ENCODE data around the gene TMEM200C.

The TMEM200C gene

GRCh38 chr18:5914951-5915350 lies 19.6 kb upstream of the TMEM200C start:
- Histone ChIP-seq H3K27ac (no peak overlapping the region), H4K20me1 (no peaks in the 10 kb centered on the region), H3K36me3 (no peaks in the 10 kb centered on the region), H3K9me3 (no peaks in the 10 kb centered on the region), H3K4me2 (no peak overlapping the region), H3K9ac (no peak overlapping the region), H3K27me3 (no peaks in the 10 kb centered on the region), H3K4me1 (no peaks in the 10 kb centered on the region), H3K4me3 (no peak overlapping the region)
- TF ChIP-seq Cebpa-rat (IDR thresholded peaks at IDR 0.05), result no peak

DNA sequence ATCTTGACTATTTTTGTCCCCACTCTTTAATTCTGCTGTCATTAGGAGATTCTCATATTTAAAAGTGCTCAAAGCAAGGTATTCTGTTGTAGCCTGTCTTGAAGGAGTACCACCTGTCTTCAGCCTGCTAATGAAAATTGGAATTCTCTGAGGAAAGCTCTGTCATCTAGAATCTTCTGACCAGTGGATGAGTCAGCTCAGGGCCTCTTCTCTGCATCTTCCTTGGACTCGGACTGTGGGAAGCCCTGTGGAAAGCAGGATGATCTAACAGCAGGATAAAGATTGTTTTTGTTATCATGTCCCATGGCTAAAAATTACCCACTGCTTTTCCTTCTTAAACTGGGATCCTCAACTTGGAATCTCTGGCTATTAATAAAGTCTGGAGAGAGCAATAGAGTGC lies 18.7 kb upstream of the TMEM200C start:
- no peaks in the 10 kb centered on the region for H3K27me3 ChIP-seq
- no peaks in the 10 kb centered on the region for H3K4me1 ChIP-seq
- no peaks in the 10 kb centered on the region for H3K36me3 ChIP-seq
- no peak overlapping the region for H3K27ac ChIP-seq
- H3K9ac ChIP-seq, result no peak overlapping the region
- no peaks in the 10 kb centered on the region for H3K9me3 ChIP-seq
- TF ChIP-seq Cebpa-rat (IDR thresholded peaks at IDR 0.05), result no peak
- H3K4me2 ChIP-seq, result no peak overlapping the region
- H3K4me3 ChIP-seq, result no peak overlapping the region
- no peaks in the 10 kb centered on the region for H4K20me1 ChIP-seq

GRCh38 chr18:5912566-5912965 lies 17.2 kb upstream of the TMEM200C start:
- Histone ChIP-seq H3K4me3 (no peak overlapping the region), H3K36me3 (no peaks in the 10 kb centered on the region), H3K9ac (no peak overlapping the region), H4K20me1 (no peaks in the 10 kb centered on the region), H3K4me2 (no peak overlapping the region), H3K4me1 (no peaks in the 10 kb centered on the region), H3K27ac (no peak overlapping the region), H3K27me3 (no peaks in the 10 kb centered on the region), H3K9me3 (no peaks in the 10 kb centered on the region)
- TF ChIP-seq Cebpa-rat (IDR thresholded peaks at IDR 0.05), result no peak

DNA sequence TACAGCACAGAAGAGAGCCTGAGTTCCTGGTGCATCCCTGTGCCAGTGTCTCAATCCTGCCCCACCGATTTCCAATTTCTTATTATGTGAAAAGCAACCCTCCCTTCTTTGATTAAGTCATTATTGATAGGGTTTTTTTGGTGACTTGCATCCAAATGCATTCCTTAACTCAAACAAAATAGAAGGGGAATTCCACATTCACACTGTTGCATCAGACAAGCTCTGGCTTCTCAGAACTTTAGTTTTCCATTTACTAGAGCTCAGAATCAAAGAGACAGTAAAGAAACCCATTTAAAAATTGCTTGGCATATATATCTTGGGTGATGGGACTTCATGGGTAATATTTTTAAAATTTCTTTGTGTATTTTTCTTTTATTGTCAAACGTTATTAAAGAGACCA lies 13.8 kb upstream of the TMEM200C start:
- no peak for TF ChIP-seq Cebpa-rat (IDR thresholded peaks at IDR 0.05)
- no peak overlapping the region for H3K27ac ChIP-seq
- H3K27me3 ChIP-seq, result no peaks in the 10 kb centered on the region
- H3K4me3 ChIP-seq, result no peak overlapping the region
- H3K36me3 ChIP-seq, result no peaks in the 10 kb centered on the region
- no peak overlapping the region for H3K4me2 ChIP-seq
- no peak overlapping the region for H3K9ac ChIP-seq
- H3K9me3 ChIP-seq, result no peaks in the 10 kb centered on the region
- no peaks in the 10 kb centered on the region for H3K4me1 ChIP-seq
- no peaks in the 10 kb centered on the region for H4K20me1 ChIP-seq

GRCh38 chr18:5903386-5903785 lies 8.1 kb upstream of the TMEM200C start:
- no peak overlapping the region for H3K4me3 ChIP-seq
- no peaks in the 10 kb centered on the region for H3K4me1 ChIP-seq
- no peaks in the 10 kb centered on the region for H4K20me1 ChIP-seq
- H3K9ac ChIP-seq, result no peak overlapping the region
- no peak overlapping the region for H3K27ac ChIP-seq
- H3K9me3 ChIP-seq, result no peaks in the 10 kb centered on the region
- no peaks in the 10 kb centered on the region for H3K27me3 ChIP-seq
- no peak overlapping the region for H3K4me2 ChIP-seq
- H3K36me3 ChIP-seq, result no peaks in the 10 kb centered on the region
- TF ChIP-seq Cebpa-rat (IDR thresholded peaks at IDR 0.05), result no peak

GRCh38 chr18:5900262-5900661 lies 4.9 kb upstream of the TMEM200C start:
- no peak overlapping the region for H3K4me3 ChIP-seq
- H4K20me1 ChIP-seq, result no peaks in the 10 kb centered on the region
- no peaks in the 10 kb centered on the region for H3K36me3 ChIP-seq
- H3K4me1 ChIP-seq, result peaks cover 10% of the 10 kb centered on the region; the same call in 1 of the 2 replicates
- no peak overlapping the region for H3K27ac ChIP-seq
- no peak overlapping the region for H3K9ac ChIP-seq
- no peak overlapping the region for H3K4me2 ChIP-seq
- H3K27me3 ChIP-seq, result no peaks in the 10 kb centered on the region
- H3K9me3 ChIP-seq, result peaks cover 6% of the 10 kb centered on the region
- no peak for TF ChIP-seq Cebpa-rat (IDR thresholded peaks at IDR 0.05)

GRCh38 chr18:5899835-5900234 lies 4.5 kb upstream of the TMEM200C start:
- H4K20me1 ChIP-seq, result no peaks in the 10 kb centered on the region
- no peak for TF ChIP-seq Cebpa-rat (IDR thresholded peaks at IDR 0.05)

GRCh38 chr18:5895876-5896740 lies 786 bp upstream of the TMEM200C start:
- TF ChIP-seq Cebpa-rat (IDR thresholded peaks at IDR 0.05), result no peak
- H3K27ac ChIP-seq, result no peak overlapping the region
- H3K9ac ChIP-seq, result no peak overlapping the region
- no peaks in the 10 kb centered on the region for H3K27me3 ChIP-seq
- peaks cover 10% of the 10 kb centered on the region; the same call in 1 of the 2 replicates for H3K4me1 ChIP-seq
- peaks cover 23% of the 10 kb centered on the region for H3K9me3 ChIP-seq
- no peaks in the 10 kb centered on the region for H4K20me1 ChIP-seq
- no peaks in the 10 kb centered on the region for H3K36me3 ChIP-seq
- no peak overlapping the region for H3K4me2 ChIP-seq
- H3K4me3 ChIP-seq, result no peak overlapping the region

More at GRCh38 chr18:5899835-5900234, 4.5 kb upstream of the TMEM200C start:
- Histone ChIP-seq H3K9ac (no peak overlapping the region), H3K36me3 (no peaks in the 10 kb centered on the region), H3K27ac (no peak overlapping the region), H3K4me3 (no peak overlapping the region), H3K4me1 (peaks cover 10% of the 10 kb centered on the region; the same call in 1 of the 2 replicates), H3K9me3 (peaks cover 10% of the 10 kb centered on the region), H3K4me2 (no peak overlapping the region), H3K27me3 (no peaks in the 10 kb centered on the region)

- TF ChIP-seq Cebpa-rat (IDR thresholded peaks at IDR 0.05), result no peak
- H3K27me3 ChIP-seq, result no peaks in the 10 kb centered on the region
- H3K9ac ChIP-seq, result no peak overlapping the region
- peaks cover 10% of the 10 kb centered on the region; the same call in 1 of the 2 replicates for H3K4me1 ChIP-seq
- H3K4me3 ChIP-seq, result no peak overlapping the region
- H3K9me3 ChIP-seq, result peaks cover 34% of the 10 kb centered on the region
- no peak overlapping the region for H3K27ac ChIP-seq
- no peaks in the 10 kb centered on the region for H3K36me3 ChIP-seq
- H3K4me2 ChIP-seq, result no peak overlapping the region
- no peaks in the 10 kb centered on the region for H4K20me1 ChIP-seq
Observed at GRCh38 chr18:5894611-5895298, 567 bp downstream of the TMEM200C start.

- H3K27me3 ChIP-seq, result no peaks in the 10 kb centered on the region
- no peak for TF ChIP-seq Cebpa-rat (IDR thresholded peaks at IDR 0.05)
- H4K20me1 ChIP-seq, result no peaks in the 10 kb centered on the region
- H3K4me2 ChIP-seq, result no peak overlapping the region
- peaks cover 10% of the 10 kb centered on the region; the same call in 1 of the 2 replicates for H3K4me1 ChIP-seq
- H3K36me3 ChIP-seq, result no peaks in the 10 kb centered on the region
- H3K4me3 ChIP-seq, result no peak overlapping the region
- peaks cover 34% of the 10 kb centered on the region for H3K9me3 ChIP-seq
- no peak overlapping the region for H3K27ac ChIP-seq
- no peak overlapping the region for H3K9ac ChIP-seq
Observed at GRCh38 chr18:5893956-5894610, 1.2 kb downstream of the TMEM200C start.
